AG09309 (cell line): ENCODE measurements around the gene ATP2B3.

Experiments
- DNase-seq: peaks from one replicate; pipeline ENCODE4 v3.0.0-alpha.2; 2010; ENCODE audit warnings: low read depth
- H3K4me3 ChIP-seq: 2 replicates; pipeline ENCODE4 v1.5.1; 2011; ENCODE audit warnings: mild to moderate bottlenecking, low read depth, low read length, moderate library complexity; ENCODE audit not compliant: control insufficient read depth
- CTCF ChIP-seq: IDR thresholded peaks from 2 replicates; pipeline ENCODE4 v1.5.1; 2011; ENCODE audit warnings: mild to moderate bottlenecking, low read depth, low read length, inconsistent platforms; ENCODE audit not compliant: insufficient read depth, control insufficient read depth; ENCODE audit errors: missing control alignments

The ATP2B3 gene

DNA sequence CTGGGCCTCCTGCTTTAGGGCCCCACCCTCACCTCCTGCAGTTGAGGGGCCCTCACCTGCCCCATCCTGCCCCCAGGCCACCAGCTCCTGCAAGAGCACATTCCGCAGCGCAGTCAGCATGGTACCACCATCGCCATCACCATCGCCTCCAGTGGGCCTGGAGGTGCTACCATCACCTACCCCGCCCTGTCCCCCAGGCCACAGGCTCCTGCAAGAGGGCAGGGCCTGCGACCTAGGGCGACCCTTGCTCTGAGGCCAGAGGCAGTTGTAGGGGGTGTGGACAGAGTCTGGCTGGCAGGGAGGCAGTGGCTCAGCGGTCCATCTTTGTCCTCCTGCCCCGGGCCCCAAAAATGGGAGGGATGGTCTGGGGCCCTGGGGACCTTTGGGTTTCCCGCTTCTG, 43.2 kb upstream of the ATP2B3 start:
- no peak for TF ChIP-seq CTCF
- no peak overlapping the region for H3K4me3 ChIP-seq
- DNase-seq: no peak

GRCh38 chrX:153474718-153475117, 42.7 kb upstream of the ATP2B3 start:
- H3K4me3 ChIP-seq: no peak overlapping the region
- no peak for DNase-seq

DNA sequence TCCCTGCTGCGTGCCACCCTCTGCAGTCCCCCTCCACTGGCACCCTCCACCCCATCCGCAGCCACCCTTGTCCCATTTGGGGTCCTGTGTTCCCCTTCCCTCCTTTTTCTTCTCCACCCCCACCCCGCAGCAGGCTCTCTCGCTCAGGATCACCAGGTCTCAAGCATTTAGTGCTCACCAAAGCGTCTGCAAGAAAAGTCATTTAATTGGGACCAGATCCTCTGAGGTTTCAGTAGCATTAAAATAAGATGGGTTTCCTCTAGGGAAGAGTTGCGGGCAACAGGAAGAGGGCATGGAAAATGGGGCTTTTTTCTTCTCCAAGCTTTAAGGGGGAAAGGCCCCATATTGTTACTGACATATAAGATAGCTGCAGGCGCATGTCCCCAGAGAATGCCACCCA, 42.2 kb upstream of the ATP2B3 start:
- TF ChIP-seq CTCF: no peak
- no peak for DNase-seq
- no peak overlapping the region for H3K4me3 ChIP-seq

More at GRCh38 chrX:153474718-153475117, 42.7 kb upstream of the ATP2B3 start:
- no peak for TF ChIP-seq CTCF

GRCh38 chrX:153475751-153476281, 41.6 kb upstream of the ATP2B3 start:
- DNase-seq: no peak
- TF ChIP-seq CTCF: no peak
- no peak overlapping the region for H3K4me3 ChIP-seq

- H3K4me3 ChIP-seq: no peak overlapping the region
- no peak for DNase-seq
- TF ChIP-seq CTCF: no peak
Observed at GRCh38 chrX:153476666-153477363, 40.6 kb upstream of the ATP2B3 start.

DNA sequence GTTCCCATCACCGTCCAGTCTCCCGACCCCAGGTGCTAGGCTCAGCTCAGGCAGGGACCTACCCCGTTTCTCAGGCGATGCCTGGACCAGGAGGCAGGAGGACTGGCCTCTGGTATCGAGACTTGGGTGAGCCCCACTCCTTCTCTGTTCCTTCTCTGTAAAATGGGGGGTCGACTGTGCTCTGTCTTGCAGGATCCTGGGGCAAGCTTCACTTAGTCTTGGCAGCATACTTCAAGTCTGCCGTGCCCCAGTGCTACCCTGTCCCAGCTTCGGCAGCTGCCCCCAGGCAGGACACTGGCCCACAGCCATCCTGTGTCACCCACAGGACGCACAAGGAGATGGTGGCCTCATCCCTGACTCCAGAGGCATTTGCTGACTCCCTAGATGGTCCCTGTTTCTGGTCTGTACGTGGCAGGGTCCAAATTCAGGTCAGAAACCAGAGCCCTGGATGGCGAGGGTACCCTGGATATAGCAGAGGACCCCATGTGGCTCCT, 40.0 kb upstream of the ATP2B3 start:
- no peak for DNase-seq
- TF ChIP-seq CTCF: no peak
- no peak overlapping the region for H3K4me3 ChIP-seq
